Uterus (tissue), 2 donors: ENCODE data around the gene SBNO2.

Source experiments
- CTCF ChIP-seq, 4 experiments: fragments of 200-600 bp in 2 of 4; fragments of 450-650 bp in 2 of 4; sonication (generic) in 2 of 4; IDR thresholded peaks; one replicate each; pipeline ENCODE4 v1.5.1; 2016 to 2019; ENCODE audit warnings: antibody characterized with exemption in 4 of 4, mild to moderate bottlenecking in 2 of 4, moderate library complexity in 1 of 4
- POLR2A ChIP-seq, 2 donors: fragments of 450-650 bp; IDR thresholded peaks; one replicate each; pipeline ENCODE4 v1.6.1; 2016; ENCODE audit warnings: antibody characterized with exemption in 2 of 2, mild to moderate bottlenecking in 1 of 2, moderate library complexity in 1 of 2

- TF ChIP-seq CTCF (IDR thresholded peaks at IDR 0.05) (no peak), POLR2A (IDR thresholded peaks at IDR 0.05) (no peak)
Observed at GRCh38 chr19:1105873-1106840, 67.9 kb downstream of the SBNO2 start.
